NCI-H1694 treated with DMSO at 0.1 percent for 48 hours (cell line): ENCODE data around the gene HSD3B7.
"Not testable (repeated sequence)": the region's sequence is repeated elsewhere in the genome, so short reads cannot be mapped to it uniquely, and the experiment has no call there.

Source experiments
- DNase-seq: peaks from one replicate; lab custom pipeline; 2025; lab: John Stamatoyannopoulos, UW

Gene HSD3B7

DNA sequence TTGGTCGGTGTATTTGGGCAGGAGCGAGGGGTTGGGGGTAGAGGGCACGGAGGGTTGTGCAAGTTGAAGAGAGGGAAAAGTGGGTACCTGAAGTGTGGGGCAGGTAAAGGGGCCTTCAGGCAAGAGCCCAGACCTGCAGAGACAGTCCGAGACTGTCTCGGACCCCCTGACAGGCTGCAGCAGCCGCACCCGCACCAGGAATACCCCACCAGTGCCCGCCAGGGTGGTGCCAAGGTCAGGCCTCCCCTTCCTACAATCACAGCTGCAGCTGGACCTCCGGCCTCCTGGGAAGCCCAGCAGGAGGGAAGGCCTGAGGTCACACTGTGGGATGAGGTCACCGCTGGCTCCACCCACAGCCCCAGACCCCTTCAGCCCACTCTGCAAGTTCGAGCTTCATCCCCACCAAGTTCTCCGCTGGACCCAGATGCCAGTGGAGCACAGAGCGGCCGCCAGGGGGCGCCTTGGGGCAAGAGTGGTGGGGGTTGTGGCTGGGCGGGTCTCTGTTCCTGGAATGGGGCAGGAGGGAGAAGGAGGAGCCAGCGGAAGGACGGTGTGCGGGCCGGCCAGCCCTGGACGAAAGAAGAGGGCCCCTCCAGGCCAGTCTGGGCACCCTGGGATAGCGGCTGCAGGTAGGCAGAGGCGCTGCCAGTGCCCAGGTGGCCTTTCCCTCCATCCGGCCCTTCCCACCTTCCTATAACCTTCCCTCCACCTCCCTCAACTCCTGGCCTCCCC lies at the start of gene HSD3B7:
HSD3B7 (plus strand) TSS at position 539 of the 732 bp plus-strand sequence. CDS start 452 bp downstream, outside the sequence.
- peak; percentile 36 for DNase-seq

DNA sequence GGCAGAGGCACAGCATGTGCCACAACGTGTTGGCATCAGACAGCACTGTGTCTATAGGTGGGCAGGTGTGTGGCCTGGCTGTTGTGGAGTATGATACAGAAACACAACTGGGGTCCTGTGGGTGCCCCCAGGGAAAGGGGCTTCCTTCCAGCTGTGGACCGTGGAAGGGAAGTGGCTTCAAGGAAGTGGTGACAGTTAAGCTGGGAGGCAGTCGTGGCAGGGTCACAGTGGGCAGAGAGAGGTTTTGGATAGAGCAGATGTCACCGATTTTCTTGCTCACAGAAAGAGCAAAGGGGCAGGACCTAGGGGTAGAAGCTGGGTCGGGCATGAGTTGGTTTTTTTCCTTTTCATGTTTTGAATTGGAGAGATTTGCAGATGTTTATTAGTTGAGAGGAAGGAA lies 47.3 kb upstream of the HSD3B7 start:
- no peak for DNase-seq

DNA sequence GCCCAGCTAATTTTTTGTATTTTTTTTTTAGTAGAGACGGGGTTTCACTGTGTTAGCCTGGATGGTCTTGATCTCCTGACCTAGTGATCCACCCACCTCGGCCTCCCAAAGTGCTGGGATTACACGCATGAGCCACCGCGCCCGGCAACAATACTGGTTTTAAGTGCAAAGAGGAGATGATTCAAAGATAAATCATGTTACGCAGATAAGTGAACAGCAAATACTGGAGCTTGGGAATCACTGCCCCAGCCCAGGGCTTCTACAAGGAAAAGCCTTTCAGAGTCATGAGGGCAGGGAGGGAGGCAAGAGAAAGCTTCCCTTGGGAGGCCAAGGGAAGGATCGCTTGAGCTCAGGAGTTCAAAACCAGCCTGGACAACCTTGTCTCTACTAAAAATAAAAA lies 45.4 kb upstream of the HSD3B7 start:
- DNase-seq, result not testable (repeated sequence)

GRCh38 chr16:30941600-30942425 lies 43.2 kb upstream of the HSD3B7 start:
- DNase-seq, result no peak

DNA sequence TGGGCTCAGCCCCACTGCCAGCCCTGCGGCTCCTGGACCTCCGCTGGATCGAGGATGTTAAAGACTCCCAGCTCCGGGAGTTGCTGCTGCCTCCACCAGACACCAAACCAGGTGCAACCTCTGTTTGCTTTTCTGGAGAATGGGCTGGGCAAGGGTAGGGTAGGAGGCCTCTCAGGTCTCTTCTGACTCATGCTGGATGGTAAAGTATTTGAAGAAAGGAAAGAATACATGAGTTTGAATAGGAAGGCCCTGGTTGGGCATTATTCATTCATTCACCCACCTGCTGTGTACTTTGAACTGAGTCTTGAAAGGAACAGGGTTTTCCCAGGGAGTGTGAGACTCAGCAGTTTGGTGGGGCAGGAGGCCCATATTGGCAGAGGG lies 42.6 kb upstream of the HSD3B7 start:
- no peak for DNase-seq

GRCh38 chr16:30944352-30944751 lies 40.7 kb upstream of the HSD3B7 start:
- DNase-seq, result no peak

- no peak for DNase-seq
These were observed 38.1 kb upstream of the HSD3B7 start for GRCh38 chr16:30946671-30947540.

DNA sequence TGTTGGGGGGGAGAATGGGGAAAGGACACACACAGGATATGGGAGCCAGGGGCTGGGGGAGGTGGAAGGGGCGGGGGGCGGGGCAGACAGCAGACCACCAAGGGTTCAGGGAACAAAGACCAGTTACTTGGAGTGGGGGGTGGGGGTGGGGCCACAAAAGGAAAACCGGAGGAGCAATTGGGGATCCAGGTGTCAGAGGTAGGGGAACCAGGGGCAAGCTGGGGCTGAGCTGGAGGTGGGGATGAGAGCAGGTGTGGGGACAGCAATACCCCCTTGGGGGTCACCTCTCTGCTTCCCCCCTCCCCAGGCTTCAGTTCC lies 37.5 kb upstream of the HSD3B7 start:
- no peak for DNase-seq

DNA sequence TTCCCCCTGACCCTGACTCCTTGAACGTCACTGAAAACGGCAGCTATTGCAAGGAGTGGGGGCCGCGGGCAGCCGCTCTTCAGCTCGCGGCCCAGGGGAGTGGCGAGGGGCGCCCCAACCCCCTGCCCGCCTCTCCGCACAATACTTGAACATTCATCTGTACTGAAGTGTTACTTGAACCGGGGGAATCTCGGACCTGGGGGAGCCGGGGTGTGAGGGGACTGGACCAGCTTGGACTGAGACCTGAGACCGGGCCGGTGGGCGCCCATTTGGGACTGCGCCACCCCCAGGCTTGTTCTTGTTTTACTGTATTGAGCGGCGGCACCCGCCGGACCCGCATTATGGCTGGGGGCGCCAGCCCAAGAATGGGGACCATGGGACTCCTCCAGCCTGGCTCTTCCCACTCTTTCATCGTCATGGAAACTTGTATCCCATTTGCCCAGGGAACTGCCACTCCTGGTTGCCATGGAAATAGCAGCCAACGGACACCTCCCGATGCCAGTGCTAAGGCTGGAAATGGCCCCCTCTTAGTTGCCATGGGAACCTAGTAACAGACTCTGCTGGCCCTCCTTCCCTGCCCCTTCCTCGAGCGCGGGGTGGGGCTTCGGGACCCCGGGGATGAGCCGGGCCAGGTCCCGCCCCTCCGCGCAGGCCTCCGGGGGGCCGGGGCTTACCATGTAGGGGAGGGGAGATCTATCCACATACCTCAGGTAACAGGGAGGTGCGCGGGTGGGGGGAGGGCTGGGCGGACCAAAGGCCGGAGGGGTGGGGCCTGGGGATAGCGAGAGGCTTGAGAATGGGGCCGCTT lies 36.9 kb upstream of the HSD3B7 start:
- no peak for DNase-seq

- no peak for DNase-seq
These were observed 36.0 kb upstream of the HSD3B7 start, which contains the start of gene ORAI3 for GRCh38 chr16:30948667-30949649. ORAI3 (plus strand) TSS chr16:30949068; CDS start chr16:30949290, 222 bp downstream.

GRCh38 chr16:30949650-30950515 lies 35.1 kb upstream of the HSD3B7 start:
- no peak for DNase-seq

DNA sequence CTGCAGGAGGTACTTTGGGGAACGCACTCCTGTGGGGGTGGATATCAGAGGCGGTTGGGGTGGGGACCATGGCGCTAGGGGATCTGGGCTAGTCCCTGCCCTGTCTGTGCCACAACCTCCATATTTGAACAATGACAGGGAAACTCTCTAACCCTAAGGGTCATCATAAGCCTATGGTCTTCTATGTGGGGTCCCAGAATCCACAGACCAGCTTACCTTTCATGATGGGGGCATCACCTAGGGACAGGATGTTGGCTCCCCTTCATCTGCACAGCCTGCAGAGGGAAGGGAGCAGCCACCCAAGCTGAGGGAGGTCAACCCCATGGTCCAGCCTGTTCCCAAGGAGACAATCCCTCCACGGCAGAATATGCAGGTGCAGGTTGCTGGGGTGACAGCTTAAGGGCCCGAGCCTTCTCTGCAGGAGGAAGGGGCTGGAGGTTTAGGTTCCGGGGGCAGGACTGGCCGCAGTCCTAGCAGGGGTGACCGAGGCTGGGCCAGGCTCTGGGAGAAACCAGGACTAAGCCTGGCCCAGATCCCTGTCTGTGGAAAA lies 34.4 kb upstream of the HSD3B7 start:
- no peak for DNase-seq

DNA sequence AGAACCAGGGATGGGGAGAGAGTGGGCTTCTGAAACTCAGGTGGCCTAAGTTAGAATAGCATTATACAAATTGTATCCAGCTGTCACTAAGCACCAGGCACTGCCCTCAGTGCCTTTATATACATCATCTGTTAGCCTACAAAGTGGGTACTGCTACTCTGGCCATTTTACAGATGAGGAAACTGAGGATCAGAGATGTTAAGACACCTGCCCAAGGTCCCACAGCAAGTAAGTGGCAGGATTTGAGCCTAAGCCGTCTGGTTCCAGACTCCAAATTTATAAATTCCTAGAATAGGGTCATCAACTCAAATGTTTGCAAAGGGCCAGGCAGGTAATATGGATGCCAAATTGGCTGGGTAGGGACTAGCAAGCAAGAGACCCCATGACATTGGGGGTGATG lies 33.8 kb upstream of the HSD3B7 start:
- DNase-seq, result no peak

- DNase-seq, result no peak
These were observed 33.3 kb upstream of the HSD3B7 start for GRCh38 chr16:30951750-30952149.

- DNase-seq, result no peak
These were observed 31.9 kb upstream of the HSD3B7 start for GRCh38 chr16:30953111-30953510.

DNA sequence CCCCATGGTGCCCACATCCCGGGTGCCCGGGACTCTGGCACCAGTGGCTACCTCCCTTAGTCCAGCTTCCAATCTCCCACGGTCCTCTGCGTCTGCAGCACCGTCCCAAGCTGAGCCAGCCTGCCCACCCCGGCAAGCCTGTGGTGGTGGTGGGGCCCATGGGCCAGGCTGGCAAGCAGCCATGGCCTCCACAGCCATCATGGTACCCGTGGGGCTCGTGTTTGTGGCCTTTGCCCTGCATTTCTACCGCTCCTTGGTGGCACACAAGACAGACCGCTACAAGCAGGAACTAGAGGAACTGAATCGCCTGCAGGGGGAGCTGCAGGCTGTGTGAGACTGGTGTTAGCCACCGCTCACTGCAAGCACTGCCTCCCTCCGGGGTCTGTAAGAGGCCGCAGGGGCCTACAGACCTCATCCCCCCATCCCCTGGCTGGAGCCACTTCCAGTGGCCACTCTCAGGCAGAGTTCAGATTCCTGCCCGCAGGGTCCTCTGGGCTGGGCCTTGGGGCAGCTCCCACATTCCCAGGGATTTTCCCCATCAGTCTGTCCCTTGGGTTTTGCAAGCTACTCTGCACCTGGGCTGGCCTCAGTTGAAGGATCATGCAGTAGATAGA lies 31.4 kb upstream of the HSD3B7 start:
- DNase-seq, result peak; percentile 80

GRCh38 chr16:30954993-30955392 lies 30.0 kb upstream of the HSD3B7 start:
- DNase-seq, result no peak

GRCh38 chr16:30956601-30957455 lies 28.2 kb upstream of the HSD3B7 start:
- DNase-seq, result peak; percentile 44
